Measurements from ENCODE around the gene ASPM.
A peak's percentile ranks its signal among the peaks of the same experiment; 100 is the strongest.

The ASPM gene

DNA sequence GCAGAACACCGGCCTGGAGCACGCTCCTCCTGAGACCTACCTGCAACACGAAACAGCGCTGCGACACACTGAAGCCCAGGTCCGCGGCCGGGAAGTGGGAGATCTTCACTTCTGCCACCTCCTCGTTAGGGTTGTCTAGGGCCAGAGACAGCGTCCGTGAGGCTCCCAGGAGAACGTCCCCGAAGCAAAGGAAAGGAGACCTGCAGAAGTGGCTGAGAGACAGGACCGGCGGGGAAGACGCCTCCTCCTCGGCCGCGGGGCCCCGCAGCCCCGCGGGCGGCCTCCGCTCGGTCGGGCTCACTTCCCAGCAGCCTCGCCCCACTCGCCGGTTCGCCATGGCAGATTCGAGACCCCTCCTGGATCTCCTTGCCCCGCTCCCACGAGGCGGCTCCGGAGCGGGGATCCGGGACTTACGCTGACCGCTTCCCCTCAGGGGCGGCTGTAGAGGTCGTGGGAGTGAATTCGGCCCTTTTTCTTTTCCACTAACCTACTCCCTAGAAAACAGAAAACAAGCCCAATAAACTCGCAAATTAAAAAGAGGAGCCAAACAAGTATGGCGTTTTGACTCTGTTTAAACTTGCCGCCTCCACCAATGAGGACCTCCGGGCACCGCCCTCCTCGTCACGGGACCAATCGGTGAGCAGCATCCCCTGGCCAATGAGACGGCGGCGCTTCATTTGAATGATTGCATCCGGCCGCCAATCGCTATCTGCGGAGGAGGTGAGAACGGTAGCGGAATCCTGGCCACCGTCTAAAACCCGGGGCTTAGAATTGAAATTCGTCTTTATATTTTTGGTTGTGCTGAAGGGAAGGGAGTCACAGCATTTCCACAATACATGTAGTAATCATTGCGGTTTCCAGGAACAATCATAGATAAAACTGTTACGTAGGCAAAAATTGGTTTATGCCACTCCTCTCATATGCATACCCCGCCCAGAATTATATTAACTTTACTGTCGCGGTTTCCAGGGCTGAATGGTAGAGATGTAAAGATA is at the start of gene ASPM:
Gene ASPM (minus strand): TSS at position 569 of the 995 bp plus-strand sequence. CDS start 232 bp downstream, at position 337.
- peak; percentile 94 for DNase-seq

DNA sequence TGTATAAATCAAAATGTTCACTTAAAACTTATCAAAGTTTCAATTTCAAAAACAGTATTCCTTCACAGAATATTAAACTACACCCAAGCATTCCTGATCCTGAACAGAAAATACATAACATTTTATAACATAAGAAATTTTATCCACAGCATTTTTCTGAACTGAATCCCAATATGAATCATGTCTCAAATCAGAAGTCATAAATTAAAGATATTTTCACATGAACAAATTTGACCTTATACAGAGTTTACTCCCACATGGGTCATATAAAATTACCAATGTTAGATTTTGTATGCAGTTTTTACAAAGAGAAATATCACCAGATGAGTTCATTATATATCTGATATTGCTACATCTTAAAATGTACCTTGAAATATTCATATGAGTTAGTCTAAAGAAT is 48.6 kb upstream of the ASPM start:
- no peak for DNase-seq

GRCh38 chr1:197184190-197184589 is 37.7 kb upstream of the ASPM start:
- no peak for DNase-seq

GRCh38 chr1:197183195-197183748 is 36.8 kb upstream of the ASPM start:
- no peak for DNase-seq

GRCh38 chr1:197182716-197183115 is 36.2 kb upstream of the ASPM start:
- no peak for DNase-seq

- no peak for DNase-seq
These were observed 35.5 kb upstream of the ASPM start for GRCh38 chr1:197181982-197182381.

DNA sequence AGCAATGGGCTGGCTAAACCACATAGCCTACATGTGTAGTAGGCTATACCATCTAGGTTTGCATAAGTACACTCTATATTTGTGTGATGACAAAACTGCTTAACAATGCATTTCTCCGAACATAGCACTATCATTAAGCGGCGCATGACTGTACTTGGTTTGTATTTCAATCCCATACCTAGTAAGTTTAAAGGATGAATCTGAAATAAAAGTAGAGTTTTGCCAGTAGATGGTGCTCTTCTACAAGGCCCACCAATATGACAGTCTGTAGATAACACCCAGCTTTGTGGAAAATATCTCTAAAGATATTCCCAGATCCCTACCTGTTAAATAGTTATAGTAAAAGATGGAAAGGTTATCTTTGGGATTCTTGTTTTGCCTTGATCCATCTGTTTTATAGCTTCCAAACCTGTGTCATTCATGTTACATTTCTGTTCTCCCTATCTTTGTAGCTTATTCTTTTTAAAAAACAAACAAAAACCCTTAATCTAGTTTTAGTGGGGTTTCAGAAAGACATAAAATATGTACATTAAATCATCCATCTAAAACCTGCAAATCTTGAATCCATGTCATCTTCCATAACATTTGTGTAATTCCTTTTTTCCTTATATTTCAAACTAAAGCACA is 33.9 kb upstream of the ASPM start:
- DNase-seq: peak; percentile 67

DNA sequence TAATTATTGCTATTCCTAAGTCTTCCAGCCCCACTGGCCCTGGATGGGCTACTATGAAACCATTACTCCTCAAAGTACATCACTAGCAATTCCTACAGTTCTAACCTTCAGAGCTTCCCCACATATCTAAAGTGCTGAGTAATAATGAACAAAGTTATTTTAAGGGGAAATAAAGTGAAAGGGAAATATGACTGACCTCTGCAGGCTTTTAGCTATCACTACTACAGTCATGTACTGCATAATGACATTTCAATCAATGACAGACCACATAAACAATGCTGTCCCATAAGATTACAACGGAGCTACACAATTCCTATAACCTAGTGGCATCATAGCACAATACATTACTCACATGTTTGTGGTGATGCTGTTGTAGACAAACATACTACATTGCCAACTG is 32.5 kb upstream of the ASPM start:
- DNase-seq: no peak

- no peak for DNase-seq
These were observed 28.3 kb upstream of the ASPM start for GRCh38 chr1:197174818-197175217.

GRCh38 chr1:197173571-197174507 is 27.4 kb upstream of the ASPM start:
- DNase-seq: no peak

DNA sequence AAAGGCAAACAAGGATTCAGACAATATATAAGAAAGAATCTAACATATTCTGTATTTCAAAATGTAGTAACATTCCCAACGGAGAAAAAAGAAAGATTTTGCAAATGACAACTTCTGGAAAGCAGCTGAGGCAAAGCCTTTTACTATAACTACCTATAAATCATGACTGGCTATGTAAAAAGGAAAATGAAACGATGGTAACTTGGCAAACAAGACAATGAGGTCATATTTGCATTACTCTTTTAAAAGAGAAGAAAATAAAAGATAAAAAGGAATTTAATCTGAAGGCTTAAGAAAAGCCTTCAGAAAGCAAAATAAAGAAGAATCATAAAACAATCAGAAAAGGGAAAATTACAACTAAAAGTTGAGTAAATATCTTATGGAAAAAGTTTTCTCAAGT is 25.1 kb upstream of the ASPM start:
- DNase-seq: no peak

GRCh38 chr1:197170538-197170937 is 24.1 kb upstream of the ASPM start:
- DNase-seq: no peak

GRCh38 chr1:197159461-197159860 is 13.0 kb upstream of the ASPM start:
- DNase-seq: no peak

DNA sequence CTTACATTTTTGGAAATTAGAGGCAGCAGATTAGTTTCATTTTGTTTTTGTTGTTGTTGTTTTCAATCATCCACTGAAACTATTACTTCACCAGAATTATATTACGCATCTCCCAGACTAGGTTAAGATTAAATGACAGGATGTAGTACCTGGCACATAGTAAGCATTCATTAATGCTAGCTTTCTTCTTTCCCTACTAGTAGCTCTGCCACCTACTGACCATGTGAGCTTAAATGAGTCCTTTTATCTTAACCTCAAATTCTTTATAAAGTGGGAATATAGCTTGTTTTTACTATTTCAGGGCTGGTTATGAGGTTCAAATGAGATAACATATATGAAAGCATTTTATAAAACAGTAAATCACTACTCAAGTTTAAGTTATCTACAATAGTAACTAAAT is 10.2 kb upstream of the ASPM start:
- no peak for DNase-seq

DNA sequence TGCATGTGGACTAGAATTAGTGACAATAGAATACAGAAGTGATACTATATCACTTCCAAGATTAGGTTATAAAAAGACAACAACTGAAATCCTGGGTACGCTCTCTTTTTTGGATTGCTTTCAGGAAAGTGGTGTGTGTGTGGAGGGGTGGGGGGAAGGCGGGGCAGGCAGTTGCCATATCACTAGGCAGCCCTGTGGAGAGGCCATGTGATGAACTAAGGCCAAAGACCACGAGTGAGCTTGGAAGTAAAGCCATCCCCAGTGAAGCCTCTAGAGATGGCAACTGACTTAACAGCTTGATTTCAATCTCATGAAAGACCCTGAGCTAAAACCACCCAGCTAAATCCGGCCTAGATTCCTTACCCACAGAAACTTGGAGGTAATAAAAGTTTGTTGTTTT is 6.2 kb upstream of the ASPM start:
- no peak for DNase-seq

DNA sequence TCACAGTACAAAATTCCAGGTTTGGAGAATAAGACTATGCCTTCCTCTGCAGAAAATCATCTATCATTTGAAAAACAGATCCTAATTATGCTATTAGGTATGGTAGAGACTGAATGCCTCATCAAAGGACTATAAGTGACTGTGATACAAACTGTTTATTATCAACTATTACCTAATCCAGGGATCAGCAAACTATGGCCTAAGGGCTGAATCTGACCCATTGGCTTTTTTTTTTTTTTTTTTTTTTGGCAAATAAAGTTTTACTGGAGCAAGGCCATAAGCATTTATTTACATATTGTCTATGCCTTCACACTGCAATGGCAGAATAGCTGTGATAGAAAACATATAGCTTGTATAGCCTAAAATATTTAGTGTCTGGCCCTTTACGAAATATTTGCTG is 4.7 kb upstream of the ASPM start:
- no peak for DNase-seq

DNA sequence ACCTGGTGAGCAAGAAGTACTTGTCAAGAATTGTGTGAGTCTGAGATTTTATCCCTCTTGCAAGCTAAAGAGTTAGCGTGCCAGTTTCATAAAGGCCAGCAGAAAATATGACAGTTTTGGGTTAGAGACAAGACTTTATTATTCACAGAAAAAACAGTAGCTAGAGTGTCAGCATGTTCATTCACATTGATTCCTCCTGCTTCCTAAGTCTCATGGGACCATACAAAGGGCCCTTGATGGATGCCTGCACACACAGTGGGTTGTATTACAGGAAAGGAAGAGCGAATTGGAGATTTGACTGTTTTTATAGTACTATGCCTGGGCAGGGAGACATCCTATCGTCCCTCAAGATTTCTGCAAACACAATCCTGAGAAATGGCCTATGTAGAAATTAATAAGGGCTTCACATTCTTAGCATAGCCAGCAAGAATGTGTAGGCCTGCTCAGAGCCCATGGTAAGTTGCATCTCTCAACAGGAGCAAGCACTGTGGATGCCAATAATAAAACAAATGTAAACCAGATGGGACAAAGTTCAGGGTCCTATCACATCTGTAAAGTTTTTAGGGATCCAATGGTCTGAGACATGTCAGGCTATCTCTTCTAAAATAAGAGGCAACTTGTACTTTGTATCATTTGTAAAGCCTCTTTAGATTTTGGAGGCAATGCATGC is 4.0 kb upstream of the ASPM start:
- DNase-seq: no peak

DNA sequence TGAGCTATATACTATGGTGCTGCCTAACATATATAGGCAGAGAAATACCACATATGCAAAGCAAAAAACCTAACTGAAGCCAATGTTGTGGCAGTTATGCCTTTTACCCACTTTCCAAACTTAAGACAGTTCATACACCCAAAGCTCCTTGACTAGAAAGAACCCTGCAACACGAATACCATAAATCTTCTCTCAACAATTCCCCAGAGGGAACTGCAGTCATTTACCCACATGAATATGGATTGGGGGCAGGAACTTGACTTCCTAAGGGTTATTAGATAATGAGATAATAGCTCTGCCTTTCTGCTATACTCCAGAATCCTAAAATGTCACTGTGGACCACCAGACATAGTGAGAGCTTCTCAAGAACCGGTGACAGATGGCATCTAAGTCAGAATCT is 2.9 kb upstream of the ASPM start:
- DNase-seq: no peak

- no peak for DNase-seq
These were observed 934 bp downstream of the ASPM start for GRCh38 chr1:197145446-197146024.

GRCh38 chr1:197144570-197145325 is 1.7 kb downstream of the ASPM start:
- no peak for DNase-seq

- no peak for DNase-seq
These were observed 3.2 kb downstream of the ASPM start for GRCh38 chr1:197143276-197143675.

Measured in NCI-H1694 (cell line).